ENCODE results near the gene OVAAL.
A peak's percentile ranks its signal among the peaks of the same experiment; 100 is the strongest.

The OVAAL gene

DNA sequence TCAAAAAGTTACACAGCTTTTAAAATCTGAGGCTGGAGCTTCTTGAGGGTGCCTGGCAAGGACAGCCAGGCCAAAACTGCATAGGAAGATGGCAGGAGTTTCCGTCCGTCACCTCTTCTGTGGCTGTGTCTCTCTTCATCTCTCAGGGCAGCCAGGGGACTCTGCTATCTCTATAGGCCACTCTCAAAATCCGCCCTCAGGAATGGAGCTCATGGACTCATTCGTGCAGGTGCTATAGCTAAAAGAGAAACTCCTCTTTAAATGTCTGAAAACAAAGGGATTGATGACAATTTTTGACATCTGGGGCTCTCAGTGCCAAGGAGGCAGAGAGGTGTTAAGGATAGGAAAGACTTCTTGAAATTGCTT lies 27.2 kb downstream of the OVAAL start:
- no peak for TF ChIP-seq ZFP3 (CRISPR knock-in tag; IDR thresholded peaks at IDR 0.05)
- no peak for TF ChIP-seq SNAI2 (CRISPR knock-in tag; IDR thresholded peaks at IDR 0.05)
- TF ChIP-seq, protein P1, sequence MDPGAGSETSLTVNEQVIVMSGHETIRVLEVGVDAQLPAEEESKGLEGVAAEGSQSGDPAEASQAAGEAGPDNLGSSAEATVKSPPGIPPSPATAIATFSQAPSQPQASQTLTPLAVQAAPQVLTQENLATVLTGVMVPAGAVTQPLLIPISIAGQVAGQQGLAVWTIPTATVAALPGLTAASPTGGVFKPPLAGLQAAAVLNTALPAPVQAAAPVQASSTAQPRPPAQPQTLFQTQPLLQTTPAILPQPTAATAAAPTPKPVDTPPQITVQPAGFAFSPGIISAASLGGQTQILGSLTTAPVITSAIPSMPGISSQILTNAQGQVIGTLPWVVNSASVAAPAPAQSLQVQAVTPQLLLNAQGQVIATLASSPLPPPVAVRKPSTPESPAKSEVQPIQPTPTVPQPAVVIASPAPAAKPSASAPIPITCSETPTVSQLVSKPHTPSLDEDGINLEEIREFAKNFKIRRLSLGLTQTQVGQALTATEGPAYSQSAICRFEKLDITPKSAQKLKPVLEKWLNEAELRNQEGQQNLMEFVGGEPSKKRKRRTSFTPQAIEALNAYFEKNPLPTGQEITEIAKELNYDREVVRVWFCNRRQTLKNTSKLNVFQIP (CRISPR knock-in tag; IDR thresholded peaks at IDR 0.05; ENCODE audit: borderline replicate concordance, low read depth): no peak
- no peak for TF ChIP-seq ISL1 (CRISPR knock-in tag; IDR thresholded peaks at IDR 0.05)
- TF ChIP-seq, protein P2, sequence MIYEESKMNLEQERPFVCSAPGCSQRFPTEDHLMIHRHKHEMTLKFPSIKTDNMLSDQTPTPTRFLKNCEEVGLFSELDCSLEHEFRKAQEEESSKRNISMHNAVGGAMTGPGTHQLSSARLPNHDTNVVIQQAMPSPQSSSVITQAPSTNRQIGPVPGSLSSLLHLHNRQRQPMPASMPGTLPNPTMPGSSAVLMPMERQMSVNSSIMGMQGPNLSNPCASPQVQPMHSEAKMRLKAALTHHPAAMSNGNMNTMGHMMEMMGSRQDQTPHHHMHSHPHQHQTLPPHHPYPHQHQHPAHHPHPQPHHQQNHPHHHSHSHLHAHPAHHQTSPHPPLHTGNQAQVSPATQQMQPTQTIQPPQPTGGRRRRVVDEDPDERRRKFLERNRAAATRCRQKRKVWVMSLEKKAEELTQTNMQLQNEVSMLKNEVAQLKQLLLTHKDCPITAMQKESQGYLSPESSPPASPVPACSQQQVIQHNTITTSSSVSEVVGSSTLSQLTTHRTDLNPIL (CRISPR knock-in tag; IDR thresholded peaks at IDR 0.05; ENCODE audit: low read depth): no peak
- TF ChIP-seq, protein P3, sequence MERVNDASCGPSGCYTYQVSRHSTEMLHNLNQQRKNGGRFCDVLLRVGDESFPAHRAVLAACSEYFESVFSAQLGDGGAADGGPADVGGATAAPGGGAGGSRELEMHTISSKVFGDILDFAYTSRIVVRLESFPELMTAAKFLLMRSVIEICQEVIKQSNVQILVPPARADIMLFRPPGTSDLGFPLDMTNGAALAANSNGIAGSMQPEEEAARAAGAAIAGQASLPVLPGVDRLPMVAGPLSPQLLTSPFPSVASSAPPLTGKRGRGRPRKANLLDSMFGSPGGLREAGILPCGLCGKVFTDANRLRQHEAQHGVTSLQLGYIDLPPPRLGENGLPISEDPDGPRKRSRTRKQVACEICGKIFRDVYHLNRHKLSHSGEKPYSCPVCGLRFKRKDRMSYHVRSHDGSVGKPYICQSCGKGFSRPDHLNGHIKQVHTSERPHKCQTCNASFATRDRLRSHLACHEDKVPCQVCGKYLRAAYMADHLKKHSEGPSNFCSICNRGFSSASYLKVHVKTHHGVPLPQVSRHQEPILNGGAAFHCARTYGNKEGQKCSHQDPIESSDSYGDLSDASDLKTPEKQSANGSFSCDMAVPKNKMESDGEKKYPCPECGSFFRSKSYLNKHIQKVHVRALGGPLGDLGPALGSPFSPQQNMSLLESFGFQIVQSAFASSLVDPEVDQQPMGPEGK (CRISPR knock-in tag; IDR thresholded peaks at IDR 0.05; ENCODE audit: borderline replicate concordance): no peak
- no peak for TF ChIP-seq ZNF8 (CRISPR knock-in tag; IDR thresholded peaks at IDR 0.05)
- no peak for TF ChIP-seq GLIS3 (CRISPR knock-in tag; IDR thresholded peaks at IDR 0.05)
- no peak for TF ChIP-seq ESRRG (CRISPR knock-in tag; IDR thresholded peaks at IDR 0.05)
- no peak for TF ChIP-seq ZNF70 (CRISPR knock-in tag; IDR thresholded peaks at IDR 0.05)
- TF ChIP-seq OSR1 (CRISPR knock-in tag; IDR thresholded peaks at IDR 0.05): no peak
- no peak; the same call in 2 of the 3 replicates for ATAC-seq

DNA sequence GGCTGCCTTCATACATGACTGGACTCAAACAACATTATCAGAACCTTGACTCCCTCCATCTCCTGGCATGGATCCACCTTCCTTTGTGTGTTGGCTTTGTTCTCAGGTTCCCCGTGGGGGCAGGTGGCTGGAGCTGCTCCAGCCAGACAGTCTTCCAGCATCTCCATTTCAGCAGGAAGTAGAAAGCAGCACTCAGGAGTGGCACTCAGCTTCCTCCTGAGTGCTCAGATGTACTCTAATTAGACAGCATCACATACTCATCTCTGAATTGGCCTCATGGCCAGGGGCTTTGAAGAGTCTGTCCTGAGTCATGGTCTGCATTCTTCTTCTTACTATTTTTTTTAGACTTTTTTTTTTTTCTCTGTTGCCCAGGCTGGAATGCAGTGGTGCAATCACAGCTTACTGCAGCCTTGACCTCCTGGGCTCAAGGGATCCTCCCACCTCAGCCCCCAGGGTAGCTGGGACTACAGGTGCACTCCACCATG lies 27.9 kb downstream of the OVAAL start:
- peak; percentile 83 for ATAC-seq
- peak; percentile 40; the same call in 1 of the 2 replicates for TF ChIP-seq ZC3H10 (CRISPR knock-in tag; IDR thresholded peaks at IDR 0.05)
- TF ChIP-seq BACH2 (CRISPR knock-in tag; IDR thresholded peaks at IDR 0.05; ENCODE audit: borderline replicate concordance): no peak

DNA sequence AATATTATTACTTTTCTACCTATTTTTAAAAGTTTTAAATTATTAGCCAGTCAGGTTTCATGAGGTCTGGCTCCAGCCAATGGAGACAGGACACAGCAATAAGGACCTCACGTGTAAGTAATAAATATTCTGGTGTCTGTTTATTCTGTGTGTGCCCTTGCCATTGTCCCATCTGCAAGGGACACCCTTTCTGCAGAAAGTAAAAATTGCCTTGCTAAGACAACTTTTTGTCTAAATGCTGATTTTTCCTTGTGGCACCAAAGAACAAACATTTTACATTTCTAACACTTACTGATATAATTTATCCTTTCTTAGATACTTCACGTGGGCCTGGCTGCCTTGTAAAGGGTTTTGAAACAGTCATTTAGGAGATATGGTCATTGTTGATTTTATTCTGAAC lies 29.4 kb downstream of the OVAAL start:
- no peak for TF ChIP-seq ZNF565 (CRISPR knock-in tag; conservative IDR thresholded peaks at IDR 0.05; ENCODE audit: low read depth)
- no peak for TF ChIP-seq GLIS3 (CRISPR knock-in tag; IDR thresholded peaks at IDR 0.05)
- no peak for TF ChIP-seq ZFP3 (CRISPR knock-in tag; IDR thresholded peaks at IDR 0.05)
- no peak for TF ChIP-seq BACH2 (CRISPR knock-in tag; IDR thresholded peaks at IDR 0.05; ENCODE audit: borderline replicate concordance)
- TF ChIP-seq, protein P4, sequence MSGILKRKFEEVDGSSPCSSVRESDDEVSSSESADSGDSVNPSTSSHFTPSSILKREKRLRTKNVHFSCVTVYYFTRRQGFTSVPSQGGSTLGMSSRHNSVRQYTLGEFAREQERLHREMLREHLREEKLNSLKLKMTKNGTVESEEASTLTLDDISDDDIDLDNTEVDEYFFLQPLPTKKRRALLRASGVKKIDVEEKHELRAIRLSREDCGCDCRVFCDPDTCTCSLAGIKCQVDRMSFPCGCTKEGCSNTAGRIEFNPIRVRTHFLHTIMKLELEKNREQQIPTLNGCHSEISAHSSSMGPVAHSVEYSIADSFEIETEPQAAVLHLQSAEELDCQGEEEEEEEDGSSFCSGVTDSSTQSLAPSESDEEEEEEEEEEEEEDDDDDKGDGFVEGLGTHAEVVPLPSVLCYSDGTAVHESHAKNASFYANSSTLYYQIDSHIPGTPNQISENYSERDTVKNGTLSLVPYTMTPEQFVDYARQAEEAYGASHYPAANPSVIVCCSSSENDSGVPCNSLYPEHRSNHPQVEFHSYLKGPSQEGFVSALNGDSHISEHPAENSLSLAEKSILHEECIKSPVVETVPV (CRISPR knock-in tag; IDR thresholded peaks at IDR 0.05): no peak
- no peak for TF ChIP-seq ARNTL (CRISPR knock-in tag; IDR thresholded peaks at IDR 0.05; ENCODE audit: borderline replicate concordance, low read depth)
- no peak for TF ChIP-seq TCF4 (CRISPR knock-in tag; IDR thresholded peaks at IDR 0.05; ENCODE audit: borderline replicate concordance)
- TF ChIP-seq PPARA (CRISPR knock-in tag; IDR thresholded peaks at IDR 0.05; ENCODE audit: borderline replicate concordance): no peak
- TF ChIP-seq TOX (CRISPR knock-in tag; IDR thresholded peaks at IDR 0.05; ENCODE audit: borderline replicate concordance): no peak
- no peak for TF ChIP-seq ISL1 (CRISPR knock-in tag; IDR thresholded peaks at IDR 0.05)
- no peak for ATAC-seq

DNA sequence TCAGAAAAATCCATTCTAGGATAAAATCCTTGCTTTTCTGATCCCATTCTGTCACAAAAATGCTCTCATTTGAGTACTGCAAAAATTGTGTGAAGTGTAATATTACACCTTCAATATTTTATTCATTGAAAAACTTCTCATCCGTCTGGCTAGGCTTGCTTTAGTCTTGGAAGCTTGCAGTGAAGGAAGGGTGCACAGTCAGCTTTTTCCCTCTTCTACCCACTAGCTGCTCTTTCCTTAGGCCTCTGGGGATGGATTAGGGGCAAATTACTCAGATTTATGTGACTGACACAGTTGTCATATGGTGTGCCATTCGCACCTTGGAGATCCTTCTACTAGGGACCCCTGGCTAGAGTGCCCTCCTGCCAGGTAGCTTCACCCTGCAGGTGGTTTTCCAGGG lies 32.1 kb downstream of the OVAAL start:
- ATAC-seq: no peak
- TF ChIP-seq SNAI2 (CRISPR knock-in tag; IDR thresholded peaks at IDR 0.05): no peak
- TF ChIP-seq, protein P4 (CRISPR knock-in tag; IDR thresholded peaks at IDR 0.05): no peak
- TF ChIP-seq RARB (CRISPR knock-in tag; IDR thresholded peaks at IDR 0.05): no peak
- no peak for TF ChIP-seq ESRRG (CRISPR knock-in tag; IDR thresholded peaks at IDR 0.05)
- no peak for TF ChIP-seq OSR1 (CRISPR knock-in tag; IDR thresholded peaks at IDR 0.05)
- TF ChIP-seq ZFP30 (CRISPR knock-in tag; IDR thresholded peaks at IDR 0.05): no peak
- no peak for TF ChIP-seq BACH2 (CRISPR knock-in tag; IDR thresholded peaks at IDR 0.05; ENCODE audit: borderline replicate concordance)
- TF ChIP-seq, protein P2 (CRISPR knock-in tag; IDR thresholded peaks at IDR 0.05; ENCODE audit: low read depth): no peak

Measured in SK-N-SH treated with all-trans-retinoic acid at 6 μM for 48 hours (cell line).